Activated CD8-positive, alpha-beta memory T cell treated with anti-CD3 and anti-CD28 coated beads for 24 hours (primary cell): ENCODE results near the gene ROR2.
"Not testable (repeated sequence)": the region's sequence is repeated elsewhere in the genome, so short reads cannot be mapped to it uniquely, and the experiment has no call there.

Experiments
- DNase-seq: peaks from one replicate; pipeline ENCODE4 v3.0.0-alpha.2; 2020

The ROR2 gene

DNA sequence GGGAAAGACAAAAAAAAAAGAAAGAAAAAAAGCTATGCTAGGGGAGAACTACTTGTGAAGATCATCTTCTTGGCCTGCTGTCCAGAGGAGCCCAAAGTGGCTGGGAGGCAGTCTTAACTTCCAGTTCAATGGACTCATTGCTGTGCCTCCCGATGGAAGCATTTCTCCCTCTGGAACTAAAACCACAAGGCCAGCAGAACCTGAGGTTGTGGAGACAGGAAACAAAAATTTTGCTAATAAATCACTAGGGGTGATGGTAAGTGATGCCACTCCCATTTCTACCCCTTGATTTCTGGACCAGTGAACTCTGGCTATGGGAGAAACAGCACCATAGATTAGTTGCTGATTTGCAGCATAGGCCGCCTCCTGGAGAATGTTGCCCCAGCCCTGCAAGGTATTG lies 402.9 kb downstream of the ROR2 start:
- no peak for DNase-seq

DNA sequence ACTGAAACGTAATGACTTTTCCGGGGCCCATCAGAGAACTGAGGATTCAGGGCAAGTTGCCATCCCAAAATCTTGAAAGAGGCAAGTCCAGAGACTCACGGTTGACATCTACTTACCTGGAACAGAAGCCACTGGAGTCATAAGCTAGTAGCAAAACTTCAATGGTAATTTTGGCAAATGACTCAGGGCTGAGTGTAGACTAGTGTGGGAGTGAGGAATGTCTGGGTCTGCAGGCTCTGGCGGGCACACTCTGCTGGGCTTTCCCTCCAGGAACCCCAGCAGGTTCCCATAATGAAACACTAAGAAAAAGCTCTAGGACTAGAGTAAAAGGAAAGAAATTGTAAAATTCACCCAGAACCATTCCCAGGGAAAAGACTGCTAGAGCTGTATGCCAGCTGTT lies 403.5 kb downstream of the ROR2 start:
- no peak for DNase-seq

DNA sequence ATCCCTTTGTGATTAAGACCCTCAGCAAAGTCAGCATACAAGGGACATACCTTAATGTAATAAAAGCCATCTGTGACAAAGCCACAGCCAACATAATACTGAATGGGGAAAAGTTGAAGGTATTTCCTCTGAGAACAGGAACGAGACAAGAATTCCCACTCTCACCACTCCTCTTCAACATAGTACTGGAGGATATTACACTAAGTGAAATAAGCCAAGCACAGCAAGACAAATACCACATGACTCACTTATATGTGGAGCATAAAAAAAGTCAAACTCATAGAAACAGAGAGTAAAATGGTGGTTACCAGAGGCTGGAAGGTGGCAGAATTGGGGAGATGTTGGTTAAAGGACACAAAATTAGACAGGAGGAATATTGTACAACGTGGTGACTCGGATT lies 408.3 kb downstream of the ROR2 start:
- DNase-seq: no peak

DNA sequence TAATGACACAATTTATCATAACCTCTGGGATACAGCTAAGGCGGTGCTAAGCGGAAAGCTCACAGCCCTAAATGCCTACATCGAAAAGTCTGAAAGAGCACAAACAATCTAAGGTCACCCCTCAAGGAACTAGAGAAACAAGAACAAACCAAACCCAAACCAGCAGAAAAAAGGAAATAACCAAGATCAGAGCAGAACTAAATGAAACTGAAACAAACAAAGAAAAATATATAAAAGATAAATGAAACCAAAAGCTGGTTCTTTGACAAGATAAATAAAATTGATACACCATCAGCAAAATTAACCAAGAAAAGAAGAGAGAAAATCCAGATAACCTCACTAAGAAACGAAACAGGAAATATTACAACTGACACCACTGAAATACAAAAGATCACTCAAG lies 409.5 kb downstream of the ROR2 start:
- not testable (repeated sequence) for DNase-seq

DNA sequence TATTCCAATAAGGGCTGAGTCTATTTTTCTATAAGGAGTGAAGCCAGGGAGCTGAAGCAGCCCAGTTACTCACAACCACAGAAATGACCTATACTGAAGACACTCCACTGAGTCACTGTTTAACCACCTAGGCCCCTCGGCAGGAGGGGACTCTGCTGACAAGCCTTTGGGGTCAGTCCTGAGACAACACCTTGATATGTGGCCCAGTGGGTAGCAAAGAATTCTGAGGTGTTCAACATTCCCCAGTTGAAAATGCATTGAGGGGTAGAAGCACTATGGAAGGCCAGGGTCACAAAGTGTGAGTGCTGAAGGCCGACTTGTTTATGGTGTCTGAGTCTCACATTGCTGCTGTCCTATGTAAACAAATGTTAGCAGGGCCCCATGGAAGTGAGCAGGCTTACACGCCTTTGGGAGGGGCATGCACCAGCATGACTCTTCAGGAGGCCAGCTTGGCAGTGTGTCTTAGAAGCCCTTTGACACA lies 413.8 kb downstream of the ROR2 start:
- no peak for DNase-seq

DNA sequence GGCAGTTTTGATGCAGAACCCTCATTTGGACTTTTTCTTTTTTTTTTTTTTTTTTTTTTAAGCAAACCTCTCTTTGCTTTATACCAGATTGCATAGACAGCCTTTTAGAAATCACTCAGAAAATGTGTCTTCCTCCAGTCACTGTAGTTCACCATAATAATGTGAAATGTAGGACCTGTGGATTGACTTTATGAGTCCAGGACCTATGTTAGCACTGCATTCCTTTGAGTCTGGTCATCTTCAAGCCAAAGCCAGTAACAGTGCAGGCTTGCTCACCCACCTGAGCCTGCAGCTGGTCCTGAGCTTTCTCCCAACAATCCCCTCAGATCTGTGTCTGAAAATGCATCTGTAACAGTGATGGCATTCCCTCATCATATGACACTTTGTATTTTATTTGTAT lies 415.7 kb downstream of the ROR2 start:
- DNase-seq: no peak

DNA sequence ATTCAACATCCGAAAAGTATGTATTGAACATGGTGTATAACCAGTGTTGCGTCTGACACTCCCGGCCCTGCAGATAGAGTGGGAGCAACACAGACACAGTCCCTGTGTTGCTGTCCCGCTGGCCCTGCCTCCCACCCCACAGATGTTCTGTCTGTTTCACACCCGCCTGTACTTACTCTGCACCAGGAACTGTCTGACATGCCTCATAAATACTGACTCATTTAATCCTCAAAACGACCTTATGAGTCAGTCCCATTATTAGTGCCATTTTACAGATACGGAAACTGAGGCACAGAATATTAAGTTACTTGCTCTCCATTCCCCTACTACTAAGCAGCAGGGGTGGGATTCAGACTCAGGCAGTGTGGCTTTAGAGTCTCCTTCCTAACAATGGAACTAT lies 416.6 kb downstream of the ROR2 start:
- no peak for DNase-seq

DNA sequence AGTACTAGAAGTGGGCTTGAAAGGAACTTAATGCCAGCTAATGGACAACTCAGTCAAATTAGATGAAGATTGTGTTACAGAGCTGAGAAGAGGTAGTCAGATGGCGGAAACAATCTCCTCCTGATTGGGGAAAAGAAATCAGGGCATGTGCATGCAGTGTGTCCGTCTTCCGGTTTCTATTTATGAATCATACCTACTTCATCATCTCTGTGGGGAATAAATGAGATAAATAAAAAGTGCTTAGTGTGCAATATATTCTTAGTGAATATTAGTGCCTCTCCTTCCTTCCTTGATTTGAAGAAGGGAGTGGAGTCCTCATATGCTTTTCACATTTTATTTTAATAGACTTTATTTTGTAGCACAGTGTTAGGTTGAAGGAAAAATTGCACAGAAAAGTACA lies 417.7 kb downstream of the ROR2 start:
- DNase-seq: no peak

DNA sequence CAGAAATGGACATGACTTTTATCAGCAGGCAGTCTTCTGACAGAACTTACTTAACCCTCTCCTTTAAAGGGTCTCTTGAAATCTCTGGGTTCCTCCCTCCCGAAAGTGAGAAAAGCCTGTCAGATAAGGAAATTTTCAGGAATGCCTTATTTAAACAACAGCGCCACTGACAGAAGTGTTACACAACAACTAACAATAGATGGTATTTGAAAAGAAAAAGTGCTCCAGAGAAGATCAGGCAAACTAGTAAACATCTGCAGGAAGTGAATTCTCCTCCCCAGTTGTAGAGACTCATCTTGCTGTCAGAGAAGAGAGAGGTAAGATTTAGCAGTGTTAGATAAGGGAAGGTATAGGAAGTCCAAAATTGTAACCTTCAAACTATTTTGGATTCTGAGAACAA lies 419.2 kb downstream of the ROR2 start:
- no peak for DNase-seq

DNA sequence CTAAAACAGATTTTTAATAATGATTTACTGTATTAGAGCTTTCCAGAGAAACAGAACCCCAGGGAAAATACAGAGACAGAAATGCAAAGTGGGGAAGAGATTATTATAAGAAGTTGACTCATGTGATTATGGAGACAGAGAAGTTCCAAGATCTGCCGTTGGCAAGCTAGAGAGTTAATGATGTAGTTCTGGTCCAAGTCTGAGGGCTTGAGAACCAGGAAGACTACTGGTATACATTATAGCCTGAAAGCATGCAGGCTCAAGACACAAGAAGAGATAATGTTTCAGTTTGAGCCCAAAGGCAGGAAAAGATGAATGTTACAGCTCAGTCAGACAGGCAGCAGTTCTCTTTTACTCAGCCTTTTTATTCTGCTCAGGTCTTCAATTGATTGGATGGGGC lies 427.5 kb downstream of the ROR2 start:
- DNase-seq: no peak

DNA sequence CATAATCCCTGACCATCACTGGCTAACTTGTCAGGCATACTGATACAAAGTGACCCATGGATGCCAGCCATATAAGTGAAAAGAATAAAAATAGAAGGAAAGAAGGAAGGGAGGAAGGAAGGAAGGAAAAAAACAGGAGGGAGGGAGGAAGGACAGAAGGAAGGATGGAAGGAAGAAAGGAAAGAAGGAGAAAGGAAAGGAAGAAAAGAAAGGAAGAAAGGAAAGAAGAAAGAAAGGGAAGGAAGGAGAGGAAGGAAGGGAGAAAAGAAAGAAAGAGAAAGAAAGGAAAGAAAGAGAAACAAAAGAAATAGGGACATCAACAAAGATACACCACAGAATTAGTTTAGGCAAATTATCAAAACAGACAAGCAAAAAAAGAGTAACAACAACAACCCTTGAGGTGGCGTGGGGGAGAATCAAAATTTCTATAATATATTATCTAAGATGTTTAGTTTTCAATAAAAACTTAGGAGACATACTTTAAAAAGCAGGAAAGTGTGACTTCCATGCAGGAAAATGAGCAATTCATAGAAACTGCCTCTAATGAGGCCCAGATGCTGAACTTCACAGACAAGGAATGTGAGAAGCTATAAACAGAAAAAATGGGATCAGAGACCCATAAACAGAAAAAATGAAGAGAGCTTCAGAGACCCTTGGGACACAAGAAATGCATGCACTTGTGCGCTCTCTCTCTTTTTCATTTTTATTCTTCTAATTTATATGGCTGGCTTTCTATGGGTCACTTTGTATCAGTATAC lies 430.3 kb downstream of the ROR2 start:
- DNase-seq: no peak

DNA sequence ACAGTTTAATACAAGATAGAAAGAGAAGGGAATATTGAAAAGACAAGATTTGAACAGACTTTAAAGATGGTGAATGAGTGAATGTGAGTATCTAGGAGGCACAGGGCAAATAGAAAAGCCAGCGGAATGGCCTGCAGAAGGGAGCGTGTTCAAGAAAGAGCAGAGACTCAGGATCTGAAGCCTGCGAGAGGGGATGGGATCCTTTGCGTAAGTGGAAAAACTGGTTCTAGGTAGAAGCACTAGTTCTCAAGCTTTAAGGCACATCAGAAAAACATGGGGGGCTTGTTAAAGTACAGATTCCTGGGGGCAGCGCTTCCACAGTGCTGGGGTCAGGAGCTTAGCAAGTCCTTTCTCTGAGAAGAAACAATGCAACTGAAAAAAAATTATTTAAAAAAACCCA lies 431.6 kb downstream of the ROR2 start:
- no peak for DNase-seq

DNA sequence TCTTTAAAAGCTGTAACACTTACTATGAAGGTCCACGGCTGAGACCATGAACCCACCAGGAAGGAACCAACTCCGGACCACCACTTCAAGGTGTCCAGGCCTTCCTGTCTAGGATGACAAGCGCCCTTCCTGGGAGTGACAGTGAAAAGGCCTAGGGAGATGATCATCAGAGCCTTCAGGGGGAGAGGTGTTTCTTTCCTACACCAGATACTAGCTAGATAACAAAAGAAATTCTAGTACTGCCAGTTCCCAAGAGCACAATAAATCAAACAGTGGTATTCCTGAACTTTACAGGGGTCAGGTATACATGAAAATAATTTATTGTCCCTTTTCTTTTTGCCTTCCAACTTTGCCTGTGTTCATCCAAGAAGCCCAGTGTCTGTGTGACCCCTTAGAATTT lies 432.2 kb downstream of the ROR2 start:
- no peak for DNase-seq

DNA sequence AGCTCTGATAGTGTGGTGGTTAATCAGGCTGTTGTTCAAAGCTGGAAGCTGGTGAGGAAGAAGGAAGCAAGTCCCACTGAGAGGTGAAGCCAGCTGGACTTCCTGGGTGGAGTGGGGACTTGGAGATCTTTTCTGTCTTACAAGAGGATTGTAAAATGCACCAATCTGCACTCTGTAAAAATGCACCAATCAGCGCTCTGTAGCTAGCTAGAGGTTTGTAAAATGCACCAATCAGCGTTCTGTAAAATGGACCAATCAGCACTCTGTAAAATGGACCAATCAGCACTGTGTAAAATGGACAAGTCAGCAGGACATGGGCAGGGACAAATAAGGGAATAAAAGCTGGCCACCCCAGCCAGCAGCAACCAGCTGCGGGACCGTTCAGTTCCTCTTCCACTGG lies 432.7 kb downstream of the ROR2 start:
- not testable (repeated sequence) for DNase-seq

DNA sequence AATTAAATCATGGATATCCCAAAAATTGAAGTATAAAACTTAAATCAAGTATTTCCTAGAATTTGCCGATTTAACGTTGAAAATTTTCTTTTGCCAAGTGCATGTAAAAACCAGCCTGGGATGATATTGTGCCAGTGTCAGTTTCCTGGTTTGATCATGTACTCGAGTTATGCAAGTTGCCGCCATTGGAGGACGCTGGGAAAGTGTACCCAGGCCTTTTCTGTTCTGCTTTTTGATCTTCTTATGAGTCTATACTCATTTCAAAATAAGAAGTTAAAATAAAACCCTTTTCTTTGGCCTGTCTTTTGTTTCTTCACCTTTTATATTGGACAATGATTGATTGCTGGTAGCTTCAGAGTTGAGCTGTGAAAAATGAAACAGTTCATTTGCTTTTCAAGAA lies 433.3 kb downstream of the ROR2 start:
- DNase-seq: no peak

DNA sequence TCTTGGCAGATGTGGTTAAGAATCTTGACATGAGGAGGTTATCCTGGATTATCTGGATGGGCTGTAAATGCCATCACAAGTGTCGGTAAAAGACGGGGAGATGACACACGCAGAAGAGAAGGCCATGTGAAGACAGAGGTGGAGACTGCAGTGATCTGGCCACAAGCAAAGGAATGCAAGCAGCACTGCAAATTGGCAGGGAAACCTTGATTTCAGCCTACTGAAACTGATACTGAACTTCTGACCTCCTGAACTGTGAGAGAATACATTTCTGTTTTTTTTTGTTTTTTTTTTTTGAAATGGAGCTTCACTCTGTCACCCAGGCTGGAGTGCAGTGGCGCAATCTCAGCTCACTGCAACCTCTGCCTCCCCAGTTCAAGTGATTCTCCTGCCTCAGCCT lies 433.9 kb downstream of the ROR2 start:
- DNase-seq: no peak

DNA sequence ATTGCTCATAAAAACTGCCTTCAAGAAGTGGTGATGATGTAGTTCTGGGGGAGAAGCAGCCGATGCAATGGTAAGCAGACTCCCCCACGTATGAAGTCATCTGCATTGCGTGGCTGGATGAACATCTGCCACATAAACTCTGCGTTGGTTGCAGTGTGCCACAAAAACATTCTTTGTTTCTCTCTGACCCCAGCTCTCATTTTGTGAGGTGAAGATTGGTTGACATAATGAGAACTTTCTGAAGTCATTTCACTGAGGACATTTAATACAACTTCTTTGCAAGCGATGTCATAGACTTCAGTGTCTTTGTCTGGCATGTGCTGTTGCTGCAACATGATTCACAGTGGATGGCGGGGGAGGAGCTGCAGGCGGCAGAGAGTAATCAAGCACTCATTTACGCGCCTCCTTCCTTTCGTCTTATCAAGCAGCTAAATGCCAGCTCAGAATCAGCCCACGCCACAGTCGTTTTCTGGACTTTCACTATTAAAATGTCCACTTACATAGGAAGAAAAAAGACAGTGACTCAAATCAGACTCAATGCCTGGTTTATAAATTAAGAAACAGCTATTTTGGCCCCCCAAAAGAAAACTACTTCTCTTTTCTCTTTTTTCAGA lies 434.8 kb downstream of the ROR2 start:
- DNase-seq: no peak
